ENCODE results near the gene LRRN4CL. TPM values are rescaled to one million over a fixed set of nuclear protein-coding genes. Genes with fewer than 3 reads are reported as not detected.

LRRN4CL gene
- total and polyA plus RNA-seq, 9 of the 15 experiments (the other 6 are each of a cell fraction or from before 2014, with no cell fraction given) = 0.03 to 0.11 (median 0.05) TPM; not detected in 4

GRCh38 chr11:62702246-62702645, 12.9 kb upstream of the LRRN4CL start (continued):
- no peak for TF ChIP-seq MYBL2 (IDR thresholded peaks at IDR 0.05; ENCODE audit: low read depth)
- no peak for TF ChIP-seq MYBL2 (CRISPR knock-in tag; IDR thresholded peaks at IDR 0.05; ENCODE audit: borderline replicate concordance)
- TF ChIP-seq E2F6 (IDR thresholded peaks at IDR 0.05; ENCODE audit: borderline replicate concordance in 1 of 2, extremely low read depth in 1 of 2, insufficient read depth in 1 of 2, insufficient read length in 1 of 2, low read depth in 1 of 2, low read length in 1 of 2, poor library complexity in 1 of 2, severe bottlenecking in 1 of 2) = no peak
- no peak for TF ChIP-seq PATZ1 (CRISPR knock-in tag; IDR thresholded peaks at IDR 0.05; ENCODE audit: borderline replicate concordance)
- TF ChIP-seq SMAD4 (CRISPR knock-in tag; conservative IDR thresholded peaks at IDR 0.05) = no peak
- TF ChIP-seq, protein P1, sequence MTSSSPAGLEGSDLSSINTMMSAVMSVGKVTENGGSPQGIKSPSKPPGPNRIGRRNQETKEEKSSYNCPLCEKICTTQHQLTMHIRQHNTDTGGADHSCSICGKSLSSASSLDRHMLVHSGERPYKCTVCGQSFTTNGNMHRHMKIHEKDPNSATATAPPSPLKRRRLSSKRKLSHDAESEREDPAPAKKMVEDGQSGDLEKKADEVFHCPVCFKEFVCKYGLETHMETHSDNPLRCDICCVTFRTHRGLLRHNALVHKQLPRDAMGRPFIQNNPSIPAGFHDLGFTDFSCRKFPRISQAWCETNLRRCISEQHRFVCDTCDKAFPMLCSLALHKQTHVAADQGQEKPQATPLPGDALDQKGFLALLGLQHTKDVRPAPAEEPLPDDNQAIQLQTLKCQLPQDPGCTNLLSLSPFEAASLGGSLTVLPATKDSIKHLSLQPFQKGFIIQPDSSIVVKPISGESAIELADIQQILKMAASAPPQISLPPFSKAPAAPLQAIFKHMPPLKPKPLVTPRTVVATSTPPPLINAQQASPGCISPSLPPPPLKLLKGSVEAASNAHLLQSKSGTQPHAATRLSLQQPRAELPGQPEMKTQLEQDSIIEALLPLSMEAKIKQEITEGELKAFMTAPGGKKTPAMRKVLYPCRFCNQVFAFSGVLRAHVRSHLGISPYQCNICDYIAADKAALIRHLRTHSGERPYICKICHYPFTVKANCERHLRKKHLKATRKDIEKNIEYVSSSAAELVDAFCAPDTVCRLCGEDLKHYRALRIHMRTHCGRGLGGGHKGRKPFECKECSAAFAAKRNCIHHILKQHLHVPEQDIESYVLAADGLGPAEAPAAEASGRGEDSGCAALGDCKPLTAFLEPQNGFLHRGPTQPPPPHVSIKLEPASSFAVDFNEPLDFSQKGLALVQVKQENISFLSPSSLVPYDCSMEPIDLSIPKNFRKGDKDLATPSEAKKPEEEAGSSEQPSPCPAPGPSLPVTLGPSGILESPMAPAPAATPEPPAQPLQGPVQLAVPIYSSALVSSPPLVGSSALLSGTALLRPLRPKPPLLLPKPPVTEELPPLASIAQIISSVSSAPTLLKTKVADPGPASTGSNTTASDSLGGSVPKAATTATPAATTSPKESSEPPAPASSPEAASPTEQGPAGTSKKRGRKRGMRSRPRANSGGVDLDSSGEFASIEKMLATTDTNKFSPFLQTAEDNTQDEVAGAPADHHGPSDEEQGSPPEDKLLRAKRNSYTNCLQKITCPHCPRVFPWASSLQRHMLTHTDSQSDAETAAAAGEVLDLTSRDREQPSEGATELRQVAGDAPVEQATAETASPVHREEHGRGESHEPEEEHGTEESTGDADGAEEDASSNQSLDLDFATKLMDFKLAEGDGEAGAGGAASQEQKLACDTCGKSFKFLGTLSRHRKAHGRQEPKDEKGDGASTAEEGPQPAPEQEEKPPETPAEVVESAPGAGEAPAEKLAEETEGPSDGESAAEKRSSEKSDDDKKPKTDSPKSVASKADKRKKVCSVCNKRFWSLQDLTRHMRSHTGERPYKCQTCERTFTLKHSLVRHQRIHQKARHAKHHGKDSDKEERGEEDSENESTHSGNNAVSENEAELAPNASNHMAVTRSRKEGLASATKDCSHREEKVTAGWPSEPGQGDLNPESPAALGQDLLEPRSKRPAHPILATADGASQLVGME (CRISPR knock-in tag; IDR thresholded peaks at IDR 0.05) = no peak
- TF ChIP-seq KDM1A (IDR thresholded peaks at IDR 0.05) = no peak
- no peak for TF ChIP-seq POLR3A (IDR thresholded peaks at IDR 0.05; ENCODE audit: borderline replicate concordance, extremely low read depth, insufficient read depth, insufficient read length)

Measured in K562 (cell line).